Right atrium auricular region (tissue), 2 donors: Measurements from ENCODE around the gene TSPAN5. TPM values are rescaled to one million over a fixed set of nuclear protein-coding genes. Genes with fewer than 3 reads are reported as not detected.

Experiments
- DNase-seq: peaks from one replicate; pipeline ENCODE4 v3.0.0-alpha.2; 2019; ENCODE audit warnings: low spot score
- H3K27ac ChIP-seq, 2 donors: fragments of 200-600 bp; sonication (generic); 1 replicate in 1 of 2; 2 replicates in 1 of 2; pipeline ENCODE4 v1.5.1; 2016 to 2019
- H3K27me3 ChIP-seq, 2 donors: fragments of 200-600 bp; sonication (generic); one replicate each; pipeline versions ENCODE4 v1.5.1 to v1.6.0; 2017 to 2019
- H3K36me3 ChIP-seq: fragments of 200-600 bp; sonication (generic); one replicate; pipeline ENCODE4 v1.5.1; 2016
- H3K4me1 ChIP-seq, 2 donors: fragments of 200-600 bp; sonication (generic); one replicate each; pipeline versions ENCODE4 v1.5.1 to v1.6.0; 2017 to 2019
- H3K4me3 ChIP-seq, 2 donors: fragments of 200-600 bp; sonication (generic); 1 replicate in 1 of 2; 2 replicates in 1 of 2; pipeline ENCODE4 v1.5.1; 2017 to 2019; ENCODE audit warnings: mild to moderate bottlenecking in 1 of 2, moderate library complexity in 1 of 2
- H3K9me3 ChIP-seq, 2 donors: fragments of 200-600 bp; sonication (generic); one replicate each; pipeline ENCODE4 v1.5.1; 2019
- CTCF ChIP-seq, 2 donors: fragments of 200-600 bp; sonication (generic); IDR thresholded peaks; one replicate each; pipeline ENCODE4 v1.5.1; 2019; ENCODE audit warnings: antibody characterized with exemption in 2 of 2
- total RNA-seq, 2 donors: library from RNA; depleted of rRNA; stranded (reverse); fragments of >200 nt; gene quantifications; one replicate each; pipeline ENCODE4 v1.1.0, GENCODE V29; 2016

The TSPAN5 gene
- total RNA-seq, 2 donors from 2014 or later = 1.8 to 5.7 TPM

- no peak for DNase-seq
- Histone ChIP-seq H3K4me1 (no peaks in the 10 kb centered on the region), H3K4me3 (no peak overlapping the region), H3K36me3 (no peaks in the 10 kb centered on the region), H3K27ac (no peak overlapping the region), H3K27me3 (no peaks in the 10 kb centered on the region), H3K9me3 (no peaks in the 10 kb centered on the region)
- TF ChIP-seq CTCF (IDR thresholded peaks at IDR 0.05) = no peak
Observed at GRCh38 chr4:98633159-98633558, 25.3 kb downstream of the TSPAN5 start.

GRCh38 chr4:98632258-98632657, 26.2 kb downstream of the TSPAN5 start:
- Histone ChIP-seq H3K4me1 (no peaks in the 10 kb centered on the region), H3K27me3 (no peaks in the 10 kb centered on the region), H3K27ac (no peak overlapping the region), H3K9me3 (no peaks in the 10 kb centered on the region), H3K36me3 (no peaks in the 10 kb centered on the region), H3K4me3 (no peak overlapping the region)
- DNase-seq = no peak
- no peak for TF ChIP-seq CTCF (IDR thresholded peaks at IDR 0.05)

- no peaks in the 10 kb centered on the region for H3K36me3 ChIP-seq
- H3K27ac ChIP-seq = no peak overlapping the region
- DNase-seq = no peak
- no peak overlapping the region for H3K4me3 ChIP-seq
- no peaks in the 10 kb centered on the region for H3K9me3 ChIP-seq
- H3K4me1 ChIP-seq = peaks cover 0 to under 1% of the 10 kb centered on the region in 2 donors
- TF ChIP-seq CTCF (IDR thresholded peaks at IDR 0.05) = no peak
- H3K27me3 ChIP-seq = no peaks in the 10 kb centered on the region
Observed at GRCh38 chr4:98631506-98631905, 26.9 kb downstream of the TSPAN5 start.

GRCh38 chr4:98630737-98631454, 27.5 kb downstream of the TSPAN5 start:
- no peak for TF ChIP-seq CTCF (IDR thresholded peaks at IDR 0.05)
- no peak for DNase-seq
- H3K4me1 ChIP-seq = peaks cover 0 to 7% of the 10 kb centered on the region in 2 donors
- no peaks in the 10 kb centered on the region for H3K27me3 ChIP-seq
- H3K4me3 ChIP-seq = no peak overlapping the region
- no peak overlapping the region for H3K27ac ChIP-seq
- H3K9me3 ChIP-seq = no peaks in the 10 kb centered on the region
- H3K36me3 ChIP-seq = no peaks in the 10 kb centered on the region

GRCh38 chr4:98627531-98628257, 30.7 kb downstream of the TSPAN5 start:
- H3K4me1 ChIP-seq = peaks cover 0 to 7% of the 10 kb centered on the region in 2 donors
- no peak overlapping the region for H3K27ac ChIP-seq
- no peak for DNase-seq
- H3K27me3 ChIP-seq = no peaks in the 10 kb centered on the region
- H3K4me3 ChIP-seq = no peak overlapping the region
- no peaks in the 10 kb centered on the region for H3K36me3 ChIP-seq
- no peak for TF ChIP-seq CTCF (IDR thresholded peaks at IDR 0.05)
- H3K9me3 ChIP-seq = no peaks in the 10 kb centered on the region
